Ramos (cell line): Measurements from ENCODE around the gene GRIK2.

ENCODE experiments used
- in situ Hi-C: fragments of 300-500 bp; cut with MboI; formaldehyde crosslinking; loops from one replicate; pipeline ENCODE4 v1.14.3; 2022; ENCODE audit warnings: low sequenced_read_pairs; ENCODE audit not compliant: unreplicated experiment

GRIK2 gene

DNA sequence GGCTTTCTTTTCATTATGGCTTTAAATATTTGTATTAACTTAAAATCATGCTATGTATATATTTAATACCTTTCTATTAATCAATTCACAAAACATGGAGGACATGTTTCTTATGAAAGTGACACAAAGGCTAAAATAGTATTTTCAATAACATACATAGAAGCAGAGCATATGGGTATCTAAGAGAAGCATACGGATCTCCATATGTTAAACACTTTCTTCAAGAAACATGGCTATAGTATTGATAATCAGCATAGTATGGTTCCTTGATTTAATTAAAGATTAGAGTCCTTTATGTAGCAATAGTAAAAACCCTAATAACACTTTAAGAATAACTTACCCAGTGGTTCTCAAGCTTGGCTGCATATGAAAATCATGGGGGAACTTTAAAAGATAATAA is 58.5 kb downstream of the GRIK2 start:
- in situ Hi-C loops: no loop called here

DNA sequence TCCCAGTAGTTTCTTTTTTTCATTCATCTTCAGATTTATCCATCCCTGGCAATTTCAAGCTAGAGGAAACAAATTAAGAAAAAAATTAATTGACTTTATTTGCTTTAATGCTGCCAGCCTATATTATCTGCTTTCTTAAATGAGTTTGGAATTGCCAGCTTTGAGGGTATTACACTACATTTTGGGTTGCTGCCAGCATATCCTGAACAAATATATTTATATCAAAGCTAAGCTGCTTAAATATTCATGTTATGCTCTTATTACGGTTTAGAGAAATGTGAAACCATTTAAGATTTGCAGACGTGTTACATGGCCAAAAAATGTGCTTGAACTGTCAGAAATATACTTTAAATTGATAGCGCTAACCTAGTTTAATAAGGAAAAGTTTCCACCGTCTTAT is 59.7 kb downstream of the GRIK2 start:
- in situ Hi-C loops: no loop called here

DNA sequence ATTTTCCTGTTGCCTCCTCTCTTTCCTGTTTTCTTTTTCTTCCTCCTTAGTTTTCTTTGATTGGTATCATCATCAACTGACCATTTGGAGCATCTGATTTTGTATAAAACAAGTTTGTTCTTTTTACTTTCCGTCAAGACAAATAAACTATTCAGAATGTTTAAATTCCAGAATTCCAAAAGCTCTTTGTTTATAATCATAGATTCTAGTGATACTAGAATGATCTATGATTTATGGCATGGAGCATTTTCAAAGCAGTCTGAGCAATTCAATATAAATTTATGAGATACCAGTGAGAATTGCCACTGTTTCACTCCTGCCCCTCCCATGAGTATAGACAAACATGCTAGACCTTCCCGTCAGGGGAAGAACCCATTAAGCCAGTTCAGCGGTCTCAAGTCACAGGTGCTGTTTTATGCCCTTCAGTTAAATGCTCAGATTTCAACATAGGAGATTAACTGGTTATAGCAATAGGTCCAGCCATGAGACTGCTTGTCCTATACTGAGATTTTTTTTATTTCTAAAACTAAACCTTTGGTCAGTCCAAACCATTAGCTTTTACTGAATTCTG is 60.7 kb downstream of the GRIK2 start:
- in situ Hi-C loops: no loop called here

DNA sequence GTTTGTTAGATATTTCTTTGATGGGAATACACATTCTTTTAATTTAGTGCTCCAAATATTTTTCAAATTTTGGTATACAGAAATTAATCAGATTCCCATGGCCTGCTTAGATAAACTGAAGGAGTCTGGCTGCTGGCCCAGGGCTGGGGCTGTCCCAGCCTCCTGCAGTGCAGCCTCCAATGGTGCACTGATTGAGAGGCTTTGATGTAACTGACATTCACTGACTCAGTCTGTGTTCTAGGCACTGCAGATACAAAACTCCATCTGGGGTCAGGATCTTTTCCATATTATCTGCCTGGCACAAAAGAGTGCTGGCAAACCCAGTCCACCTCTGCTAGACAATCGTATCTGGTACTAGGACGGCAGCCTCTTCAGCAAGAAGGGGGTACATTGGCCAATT is 64.8 kb downstream of the GRIK2 start:
- in situ Hi-C loops: no loop called here

DNA sequence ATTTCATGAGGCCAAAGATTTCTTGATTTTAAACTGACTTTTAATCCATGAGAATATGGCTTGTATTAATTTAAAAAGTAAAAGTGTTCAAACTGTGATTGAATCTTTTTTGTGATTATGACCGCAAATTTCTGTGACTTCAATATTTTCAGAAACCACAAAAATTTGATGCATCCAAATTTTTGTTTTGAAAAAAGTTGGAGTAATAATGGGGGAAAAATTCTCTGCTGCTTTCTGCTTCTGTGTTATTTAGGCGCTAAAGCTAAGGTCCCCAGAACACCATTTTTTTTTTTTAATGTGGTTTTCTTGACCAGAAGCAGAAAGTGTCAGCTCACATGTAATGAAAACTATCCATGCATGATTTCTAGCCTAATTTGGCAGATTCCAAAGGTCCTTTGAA is 65.3 kb downstream of the GRIK2 start:
- in situ Hi-C loops: no loop called here

DNA sequence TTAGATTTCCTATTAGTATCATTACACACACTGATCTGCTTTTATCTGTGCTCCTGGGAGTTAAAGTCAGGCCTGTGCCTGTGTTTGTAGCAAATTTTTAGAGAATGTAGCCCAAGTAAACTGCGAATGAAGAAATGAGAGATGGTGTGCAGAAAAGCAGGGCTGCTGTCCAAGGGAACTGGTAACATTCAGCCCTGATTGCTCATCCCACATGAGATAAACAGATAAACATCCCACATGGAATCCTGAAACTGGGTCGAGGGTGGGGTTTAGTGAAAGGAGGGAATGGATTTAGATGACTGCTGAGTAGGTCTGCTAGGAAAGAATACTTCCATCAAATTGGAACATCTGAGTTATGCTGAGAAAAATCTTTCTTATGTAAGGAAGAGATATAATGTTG is 69.1 kb downstream of the GRIK2 start:
- in situ Hi-C loops: no loop called here

DNA sequence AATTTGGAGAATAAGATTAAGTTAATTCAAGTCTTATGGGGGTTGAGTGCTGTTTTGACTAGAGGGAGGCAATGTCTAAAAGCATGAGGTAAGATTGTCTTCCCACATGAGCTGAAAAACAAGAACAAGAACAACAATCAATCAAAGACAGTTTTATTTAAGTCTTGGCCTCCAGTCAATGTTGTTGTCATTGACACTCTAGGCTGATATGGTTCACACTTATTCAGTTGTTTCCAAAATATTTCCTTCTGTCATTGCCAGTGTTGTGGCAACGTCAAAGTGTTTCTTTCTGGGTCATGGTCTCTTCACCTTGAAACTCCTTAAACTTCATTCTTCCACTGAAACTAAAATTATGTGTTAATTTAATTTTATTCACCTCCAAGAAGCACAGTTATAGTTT is 72.4 kb downstream of the GRIK2 start:
- in situ Hi-C loops: no loop called here

DNA sequence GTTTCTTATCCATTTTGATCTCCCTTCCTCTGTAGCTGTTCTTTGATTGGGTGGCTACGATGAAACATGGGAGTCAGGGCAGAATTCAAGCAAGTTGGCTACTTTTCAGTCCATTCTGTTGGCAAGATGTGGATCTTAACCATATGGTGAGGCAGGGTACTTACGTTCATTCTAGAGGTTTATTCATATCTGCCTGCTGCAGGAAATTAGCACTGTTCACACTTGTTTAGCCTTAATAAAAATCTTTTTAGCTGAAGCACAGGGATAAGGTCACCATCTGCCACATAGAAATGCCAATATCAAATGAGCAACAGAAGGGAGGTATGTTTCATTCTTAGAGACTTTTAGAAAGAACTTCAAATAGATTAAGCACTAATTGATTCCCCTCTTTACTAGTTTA is 83.9 kb downstream of the GRIK2 start:
- in situ Hi-C loops: no loop called here

DNA sequence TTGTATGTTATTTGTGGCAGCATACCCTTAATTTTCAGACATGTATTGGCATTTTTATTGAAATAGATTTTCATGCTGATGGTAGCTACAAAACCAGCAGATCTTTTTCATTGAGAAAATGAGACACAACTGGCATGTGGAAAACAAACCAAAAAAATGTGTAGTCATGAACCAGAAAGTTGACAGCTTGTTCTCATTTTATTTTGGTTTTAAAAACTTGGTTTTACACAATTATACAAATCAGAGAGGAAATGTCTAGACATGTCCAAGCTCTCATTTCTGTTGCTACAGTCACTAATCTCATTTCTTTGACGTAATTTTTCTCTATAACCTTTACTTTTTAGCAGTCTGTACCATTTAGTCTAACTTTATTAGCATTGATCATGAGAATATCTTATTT is 85.4 kb downstream of the GRIK2 start:
- in situ Hi-C loops: no loop called here

DNA sequence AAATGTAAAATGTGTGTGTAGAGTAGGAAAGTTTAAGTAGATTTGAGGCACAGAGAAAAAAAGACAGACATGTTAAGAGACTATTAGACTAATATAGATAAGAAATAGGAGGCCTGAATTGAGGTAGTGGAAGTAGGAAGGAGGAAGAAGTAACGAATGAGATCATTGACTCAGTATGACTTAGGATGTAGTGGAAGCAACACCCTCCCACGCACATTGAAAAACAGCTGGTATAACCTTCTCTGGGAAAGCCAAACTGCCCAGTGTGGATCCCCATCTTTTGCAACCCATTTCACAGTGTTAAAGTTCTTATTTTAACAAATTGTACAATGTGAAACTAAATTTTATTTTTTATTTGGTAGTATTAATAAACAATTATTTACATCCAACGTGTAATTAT is 89.1 kb downstream of the GRIK2 start:
- in situ Hi-C loops: no loop called here

DNA sequence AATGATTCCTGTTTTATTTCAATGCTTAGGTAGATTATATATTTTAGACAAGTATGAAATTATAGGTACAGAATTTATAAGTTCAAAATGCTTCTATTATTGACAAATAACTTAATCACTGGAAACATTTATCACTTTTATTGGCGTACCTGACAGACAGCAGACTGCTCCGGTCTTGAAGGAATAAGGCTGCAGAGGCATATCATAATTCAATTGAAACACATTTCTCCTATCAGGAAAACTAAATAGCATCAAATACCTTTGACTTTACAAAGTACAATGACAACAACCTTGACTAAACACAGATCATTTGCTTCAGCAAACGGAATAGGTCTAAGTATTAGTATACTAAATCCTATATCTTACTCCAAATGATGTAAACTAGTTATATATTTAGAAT is 91.3 kb downstream of the GRIK2 start:
- in situ Hi-C loops: no loop called here

DNA sequence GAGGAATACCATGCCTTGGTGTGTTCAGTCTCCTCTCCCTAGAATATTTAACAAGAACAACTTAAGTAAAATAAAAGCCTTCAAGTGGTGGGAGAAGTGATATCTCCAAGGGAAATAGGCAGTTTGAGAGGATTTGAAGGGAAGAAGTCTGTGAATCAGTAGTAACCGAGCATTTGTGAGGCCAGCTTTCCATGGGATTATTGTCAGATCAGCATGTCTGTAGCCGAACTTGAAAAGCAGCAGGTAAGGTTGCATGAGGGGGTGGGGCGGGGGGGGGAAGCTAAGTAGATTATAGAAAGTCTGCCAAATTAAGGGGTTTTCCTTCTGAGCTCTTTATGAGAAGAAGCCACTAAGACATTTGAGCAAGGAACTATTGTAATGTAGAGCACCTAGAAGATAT is 92.6 kb downstream of the GRIK2 start:
- in situ Hi-C loops: no loop called here

DNA sequence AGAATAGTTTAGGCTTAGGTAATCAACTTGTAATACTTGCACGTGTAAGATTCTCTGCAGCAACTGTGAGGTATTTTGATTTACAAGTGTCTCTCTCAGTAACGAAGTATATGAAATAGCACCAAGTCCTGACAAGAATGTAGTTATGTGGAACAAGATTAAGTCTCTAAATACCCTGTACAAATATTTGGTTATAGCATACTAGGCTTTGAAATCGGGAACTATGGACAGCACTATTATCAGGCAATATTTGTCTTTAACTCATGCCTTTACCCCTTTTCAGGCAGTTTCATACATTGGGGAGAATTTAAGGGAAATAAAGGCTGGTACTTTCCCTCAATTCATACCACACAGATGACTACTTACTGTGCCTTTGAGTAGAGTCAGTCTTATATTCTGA is 93.2 kb downstream of the GRIK2 start:
- in situ Hi-C loops: no loop called here

DNA sequence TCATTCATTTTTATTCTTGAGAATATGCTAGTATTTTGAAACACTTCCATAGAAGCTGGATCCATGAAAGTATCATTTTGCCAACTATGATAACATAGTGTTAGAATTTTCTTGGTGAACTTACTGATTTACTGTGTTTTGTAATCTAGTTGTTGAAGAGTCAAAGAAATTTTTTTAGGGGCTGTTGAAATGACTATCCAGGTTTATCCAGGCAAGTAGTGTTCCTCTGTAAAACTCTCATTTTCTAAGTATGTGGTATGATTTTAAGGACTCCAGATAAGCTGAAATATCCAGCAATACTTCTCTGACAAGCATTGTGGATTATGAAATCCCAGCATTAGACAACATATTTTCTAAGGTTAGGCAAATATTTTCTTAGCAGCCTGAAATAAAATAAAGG is 95.9 kb downstream of the GRIK2 start:
- in situ Hi-C loops: no loop called here

DNA sequence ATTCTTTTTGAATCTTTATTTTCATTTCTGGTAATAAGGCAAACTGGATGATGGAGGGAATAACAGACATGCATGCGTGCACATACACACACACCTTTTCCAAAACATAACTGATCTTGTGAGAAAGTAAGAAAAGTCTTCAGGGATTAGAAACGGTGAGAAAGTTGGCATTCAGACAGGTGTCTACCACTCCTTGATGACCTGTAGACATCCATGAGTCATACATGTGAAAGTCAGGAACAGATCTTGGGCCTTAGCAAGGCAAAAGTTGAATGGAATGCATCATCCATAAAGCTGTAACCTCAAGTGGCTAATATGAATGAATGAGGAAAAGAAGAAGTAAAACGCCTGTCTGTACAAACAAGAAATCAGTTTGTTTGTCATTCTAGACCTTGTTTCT is 97.3 kb downstream of the GRIK2 start:
- in situ Hi-C loops: no loop called here

DNA sequence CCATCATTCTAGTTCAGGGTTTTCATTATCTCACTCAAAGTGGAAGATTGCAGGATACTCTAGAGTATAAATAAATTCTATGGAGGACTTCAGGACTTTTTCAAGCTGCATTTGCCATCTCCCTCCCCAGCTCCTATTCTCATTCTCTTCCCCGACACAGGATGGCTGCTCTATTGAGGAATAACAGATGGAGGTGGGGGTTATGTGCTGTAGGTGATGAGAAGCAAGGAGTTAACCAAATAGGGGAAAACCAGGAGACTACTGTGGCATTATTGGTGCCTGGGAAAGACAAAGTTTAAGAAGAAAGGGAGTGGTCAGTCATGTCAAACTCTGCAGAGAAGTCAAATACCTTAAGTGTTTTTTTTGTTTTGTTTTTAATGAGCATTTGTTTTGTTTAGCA is 109.3 kb downstream of the GRIK2 start:
- in situ Hi-C loops: no loop called here

DNA sequence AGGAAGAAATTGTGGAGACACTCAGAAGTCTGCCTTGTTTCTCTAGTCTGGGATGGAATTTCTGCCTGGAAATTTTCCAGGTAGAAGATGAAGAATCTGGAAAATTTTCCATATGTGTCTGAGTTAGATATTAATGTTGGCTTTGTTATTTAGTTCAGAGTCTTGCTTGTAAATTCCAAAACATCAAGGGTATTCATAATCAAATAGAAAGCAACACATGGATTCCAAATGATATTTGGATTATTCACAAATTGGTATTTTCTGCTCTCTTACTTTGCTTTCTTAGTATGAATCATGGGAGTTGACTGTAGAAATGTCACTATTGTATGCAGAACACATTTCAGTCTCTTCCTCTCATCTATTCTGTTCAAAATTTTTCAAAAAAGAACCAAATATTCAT is 116.0 kb downstream of the GRIK2 start:
- in situ Hi-C loops: no loop called here

DNA sequence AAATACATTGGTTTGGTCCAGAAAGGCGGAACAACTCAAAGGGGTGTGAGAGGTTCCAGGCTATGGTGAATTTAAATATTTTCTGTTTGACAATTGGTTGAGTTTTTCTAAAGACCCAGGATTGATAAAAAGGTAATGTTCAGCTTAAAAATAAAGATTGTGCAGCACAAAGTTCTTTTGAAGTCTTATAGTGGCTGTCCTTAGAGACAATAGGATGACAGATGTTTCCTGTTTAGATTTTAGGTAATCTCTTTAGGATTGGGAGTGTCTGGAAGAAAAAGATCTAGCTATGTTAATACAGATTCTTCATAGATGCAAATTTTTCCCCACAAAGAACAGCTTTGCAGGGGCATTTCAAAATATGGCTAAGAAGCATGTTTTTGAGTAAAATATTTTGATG is 119.7 kb downstream of the GRIK2 start:
- in situ Hi-C loops: no loop called here

DNA sequence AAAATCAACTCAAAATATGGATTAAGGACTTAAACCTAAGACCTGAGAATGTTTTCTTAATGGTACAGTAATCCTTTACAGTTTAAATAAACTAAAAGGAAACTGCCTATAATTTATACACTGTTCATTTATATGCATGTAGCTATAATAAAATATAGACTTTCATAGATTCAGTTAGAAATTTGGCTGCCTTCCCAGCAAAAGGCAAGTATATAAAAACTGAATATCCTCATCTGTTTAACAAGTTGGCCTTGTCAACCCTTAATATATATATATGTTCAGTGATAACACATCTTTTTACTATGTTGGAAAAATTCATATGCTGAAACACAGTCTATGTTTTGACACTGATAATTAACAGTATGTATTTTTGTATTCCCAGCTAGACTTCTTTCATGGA is 123.1 kb downstream of the GRIK2 start:
- in situ Hi-C loops: no loop called here

DNA sequence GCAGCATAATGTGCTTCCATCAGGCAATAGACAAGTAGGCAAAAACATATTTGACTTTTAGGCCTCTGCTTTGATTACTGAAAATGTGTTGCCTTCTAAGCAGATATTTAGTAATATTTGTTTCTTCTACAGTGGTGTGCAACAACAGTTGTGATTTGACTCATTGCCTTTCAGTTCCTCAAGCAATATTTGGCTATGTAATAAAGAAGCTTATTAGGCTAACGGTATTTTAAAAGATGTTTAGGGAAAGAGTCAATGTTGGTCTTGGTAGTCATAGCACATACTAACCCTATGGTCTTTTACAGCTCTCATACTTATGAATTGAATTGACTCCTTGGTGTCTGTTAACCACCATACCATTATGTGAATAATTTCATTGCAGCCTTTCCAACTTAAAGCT is 124.1 kb downstream of the GRIK2 start:
- in situ Hi-C loops: no loop called here

DNA sequence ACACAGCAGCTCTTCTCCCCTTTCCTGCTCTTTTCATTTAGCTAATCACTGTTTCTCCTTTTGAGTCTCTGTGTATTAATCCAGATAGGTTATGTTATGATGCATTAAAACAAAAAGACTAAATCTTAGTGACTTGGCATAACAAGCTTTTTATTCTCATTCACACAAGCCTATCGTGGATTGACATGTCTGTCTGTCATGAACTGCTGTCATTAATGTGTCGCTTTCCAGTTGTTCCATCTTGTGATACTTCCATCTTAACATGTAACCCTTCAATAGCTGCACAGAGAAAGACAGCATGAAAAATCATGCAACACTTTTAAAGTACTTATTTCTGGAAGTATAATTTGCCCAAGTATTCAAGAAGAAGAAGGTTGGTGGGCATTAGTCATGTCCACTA is 128.7 kb downstream of the GRIK2 start:
- in situ Hi-C loops: no loop called here

DNA sequence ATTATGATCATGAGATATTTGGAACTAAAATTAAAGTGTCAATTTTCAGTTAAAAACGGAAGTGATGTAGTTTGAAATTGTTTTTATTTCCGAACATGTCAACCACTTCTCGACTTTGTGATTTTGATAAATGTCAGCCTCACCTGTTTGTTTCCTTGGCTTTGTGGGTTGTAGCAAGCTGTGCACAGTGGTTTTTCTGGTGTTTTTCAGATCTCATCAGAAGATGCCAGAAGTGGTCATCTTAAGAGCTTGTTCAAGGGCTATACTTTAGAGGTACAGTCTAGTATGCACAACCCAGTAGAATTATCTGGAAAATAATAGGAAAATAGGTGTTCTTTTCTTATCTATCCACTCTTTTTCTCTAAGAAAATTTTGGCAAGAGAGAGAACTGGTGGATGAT is 134.0 kb downstream of the GRIK2 start:
- in situ Hi-C loops: no loop called here

DNA sequence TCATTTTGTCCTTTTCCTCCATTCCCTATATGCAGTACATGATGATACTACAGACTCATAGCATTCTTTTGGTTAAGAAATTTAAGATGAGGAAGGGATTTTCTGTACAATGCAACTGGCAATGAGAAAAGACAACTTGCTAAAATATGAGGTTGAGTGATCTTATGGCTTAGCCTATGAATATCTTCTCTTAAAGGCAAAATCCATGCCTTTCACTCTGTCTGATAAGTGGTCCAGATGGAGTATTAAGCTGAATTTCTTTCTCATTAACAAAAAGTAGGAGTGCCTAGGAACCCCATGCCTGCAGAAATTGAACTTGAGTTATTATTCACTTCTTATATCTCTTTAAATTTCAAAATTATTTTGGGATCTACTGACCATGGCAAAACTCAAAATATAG is 135.3 kb downstream of the GRIK2 start:
- in situ Hi-C loops: no loop called here
